Psoas muscle (tissue), 8 donors: ENCODE results near the gene LAMA1. TPM values are rescaled to one million over a fixed set of nuclear protein-coding genes. Genes with fewer than 3 reads are reported as not detected.
"Not testable (repeated sequence)": the region's sequence is repeated elsewhere in the genome, so short reads cannot be mapped to it uniquely, and the experiment has no call there.

Experiments
- ATAC-seq, 4 donors: fragments of 200-7000 bp; cut with Tn5 transposase; one replicate each; pipeline ENCODE4 v1.9.1; 2020; ENCODE audit warnings: moderate library complexity in 3 of 4, mild to moderate bottlenecking in 2 of 4
- DNase-seq, 2 donors: peaks; one replicate each; pipeline ENCODE4 v3.0.0-alpha.2; 2020
- H3K27ac ChIP-seq: fragments of 200-600 bp; one replicate; pipeline ENCODE4 v1.8.0; 2022
- H3K27me3 ChIP-seq, 3 donors: fragments of 200-600 bp in 1 of 3; one replicate each; pipeline versions ENCODE4 v1.6.1 to v1.8.0; 2013 to 2022; ENCODE audit warnings: low read length in 2 of 3, mild to moderate bottlenecking in 2 of 3, moderate library complexity in 1 of 3; ENCODE audit not compliant: insufficient read depth in 3 of 3
- H3K36me3 ChIP-seq, 2 donors: fragments of 200-600 bp in 1 of 2; one replicate each; pipeline versions ENCODE4 v1.6.1 to v1.8.0; 2013 to 2022; ENCODE audit warnings: low read depth in 1 of 2, mild to moderate bottlenecking in 1 of 2, moderate library complexity in 1 of 2; ENCODE audit not compliant: insufficient read depth in 1 of 2
- H3K4me1 ChIP-seq: fragments of 200-600 bp; one replicate; pipeline ENCODE4 v1.8.0; 2022
- H3K4me3 ChIP-seq: fragments of 200-600 bp; one replicate; pipeline ENCODE4 v1.8.0; 2022; ENCODE audit warnings: mild to moderate bottlenecking
- H3K9me3 ChIP-seq: fragments of 200-600 bp; one replicate; pipeline ENCODE4 v1.8.0; 2022
- WGBS, 3 donors: extraction: QIAGEN DNeasy Blood & Tissue Kit; methylation state at CpG; one replicate each; pipeline versions ENCODE4 v1.1.6 to v1.1.7; 2013; 5-methylcytosine and 5-hydroxymethylcytosine counted together
- intact Hi-C, 2 donors: fragments of 100-400 bp; cut with DNase I; formaldehyde crosslinking; loops; one replicate each; pipeline versions ENCODE4 v1.11.0 to v1.14.2; 2022
- polyA plus RNA-seq, 3 donors: library from polyadenylated mRNA; stranded (reverse); fragments of 200-250 nt; gene quantifications; one replicate each; pipeline ENCODE4 v1.2.3, GENCODE V29; 2013
- total RNA-seq, 4 donors: library from RNA; stranded (reverse); fragmentation: NEBNext Ultra II Directional in 2 of 4; extraction: Animal tissue kit (Norgen Biotek cat#: 25700) in 2 of 4; gene quantifications; one replicate each; pipeline versions ENCODE4 v1.2.1 to v1.2.4, GENCODE V29; 2021 to 2023
- TF ChIP-seq, protein P1 (sequence below): fragments of 200-600 bp; IDR thresholded peaks from one replicate; pipeline ENCODE4 v1.8.0; 2022; ENCODE audit warnings: antibody characterized with exemption
- donor health status: healthy with polysubstance abuse.
- donor health status: DM: no; HTN: no; CAD: no; lungs with moderate emphysema.
- donor health status: Bipolar disorder and iron deficiency.
- donor health status: healthy.
- donor health status: DM: yes; HTN: yes; CAD: no.
- donor health status: DM: no; HTN: no; CAD: no.
- donor health status: DM: no; HTN: no; CAD: no.
- donor health status: DM: yes; HTN: yes; CAD: no.

Gene LAMA1
- total and polyA plus RNA-seq, 7 donors, result 0.04 to 2.6 (median 0.11) TPM; not detected in 1

DNA sequence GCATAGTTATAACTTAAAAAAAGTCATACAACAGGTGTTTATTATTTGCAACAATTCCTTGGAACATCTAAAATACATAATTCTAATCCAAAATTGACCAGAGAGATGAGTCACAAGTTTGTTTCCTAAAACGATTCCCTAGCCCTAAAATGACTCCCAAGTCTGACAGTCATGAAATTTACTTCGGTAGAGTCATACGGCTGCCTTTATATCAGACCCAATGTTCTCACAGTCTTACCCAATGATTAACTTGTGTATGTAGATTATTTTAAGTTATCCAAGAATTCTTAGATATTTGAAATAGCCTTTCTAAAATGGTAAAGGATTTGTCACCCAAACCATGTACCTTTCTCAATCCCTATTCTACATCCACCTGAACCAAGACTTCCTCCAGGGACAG is 174.9 kb downstream of the LAMA1 start:
- intact Hi-C loops, result no loop called here
- ATAC-seq, result no peak

GRCh38 chr18:6941996-6942395 is 175.6 kb downstream of the LAMA1 start:
- Histone ChIP-seq H3K27ac (no peak overlapping the region), H3K27me3 (peaks cover 0 to 7% (median 0%) of the 10 kb centered on the region in 3 donors), H3K4me1 (no peaks in the 10 kb centered on the region), H3K4me3 (no peak overlapping the region), H3K9me3 (no peaks in the 10 kb centered on the region), H3K36me3 (no peaks in the 10 kb centered on the region)
- DNase-seq (no peak), ATAC-seq (no peak)
- WGBS, 3 donors, result 15 to 28% (median 19%) methylated on average over 11 of the region's 11 CpGs
- TF ChIP-seq, protein P1, sequence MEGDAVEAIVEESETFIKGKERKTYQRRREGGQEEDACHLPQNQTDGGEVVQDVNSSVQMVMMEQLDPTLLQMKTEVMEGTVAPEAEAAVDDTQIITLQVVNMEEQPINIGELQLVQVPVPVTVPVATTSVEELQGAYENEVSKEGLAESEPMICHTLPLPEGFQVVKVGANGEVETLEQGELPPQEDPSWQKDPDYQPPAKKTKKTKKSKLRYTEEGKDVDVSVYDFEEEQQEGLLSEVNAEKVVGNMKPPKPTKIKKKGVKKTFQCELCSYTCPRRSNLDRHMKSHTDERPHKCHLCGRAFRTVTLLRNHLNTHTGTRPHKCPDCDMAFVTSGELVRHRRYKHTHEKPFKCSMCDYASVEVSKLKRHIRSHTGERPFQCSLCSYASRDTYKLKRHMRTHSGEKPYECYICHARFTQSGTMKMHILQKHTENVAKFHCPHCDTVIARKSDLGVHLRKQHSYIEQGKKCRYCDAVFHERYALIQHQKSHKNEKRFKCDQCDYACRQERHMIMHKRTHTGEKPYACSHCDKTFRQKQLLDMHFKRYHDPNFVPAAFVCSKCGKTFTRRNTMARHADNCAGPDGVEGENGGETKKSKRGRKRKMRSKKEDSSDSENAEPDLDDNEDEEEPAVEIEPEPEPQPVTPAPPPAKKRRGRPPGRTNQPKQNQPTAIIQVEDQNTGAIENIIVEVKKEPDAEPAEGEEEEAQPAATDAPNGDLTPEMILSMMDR, result no peak
- intact Hi-C loops, result no loop called here

More for the DNA sequence above, 174.9 kb downstream of the LAMA1 start:
- no peaks in the 10 kb centered on the region for H3K36me3 ChIP-seq
- H3K4me1 ChIP-seq, result no peaks in the 10 kb centered on the region
- TF ChIP-seq, protein P1, result no peak
- no peak overlapping the region for H3K4me3 ChIP-seq
- 74 to 82% (median 81%) methylated on average over 3 of the region's 3 CpGs for WGBS, 3 donors
- H3K27me3 ChIP-seq, result peaks cover 0 to 7% (median 1%) of the 10 kb centered on the region in 3 donors
- no peak overlapping the region for H3K27ac ChIP-seq
- H3K9me3 ChIP-seq, result no peaks in the 10 kb centered on the region
- no peak for DNase-seq

DNA sequence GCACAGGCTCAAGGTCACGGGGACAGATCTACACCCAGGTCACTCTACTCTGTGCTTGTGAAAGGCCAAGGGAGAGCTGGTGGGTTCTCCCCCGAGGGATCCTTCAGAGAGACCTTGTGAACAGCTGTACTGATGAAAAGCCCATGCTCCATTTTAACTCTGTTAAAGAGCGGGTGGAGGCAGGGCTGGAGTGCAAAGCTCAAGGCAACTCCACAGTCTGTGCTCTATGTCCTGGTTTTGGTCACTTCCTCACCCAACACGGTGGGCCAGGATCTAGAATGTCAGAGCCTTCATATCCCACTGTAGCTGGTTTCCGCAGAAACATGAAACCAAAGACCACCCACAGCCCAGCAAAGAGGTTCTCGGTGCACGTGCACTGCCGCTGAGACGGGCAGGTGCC is 177.1 kb downstream of the LAMA1 start:
- H3K27me3 ChIP-seq, result peaks cover 0 to 5% (median 0%) of the 10 kb centered on the region in 3 donors
- no peak overlapping the region for H3K27ac ChIP-seq
- no peak overlapping the region for H3K4me3 ChIP-seq
- TF ChIP-seq, protein P1, result no peak
- DNase-seq, result no peak
- intact Hi-C loops, result no loop called here
- H3K36me3 ChIP-seq, result no peaks in the 10 kb centered on the region
- 52 to 61% (median 54%) methylated on average over 9 of the region's 9 CpGs for WGBS, 3 donors
- no peaks in the 10 kb centered on the region for H3K9me3 ChIP-seq
- no peaks in the 10 kb centered on the region for H3K4me1 ChIP-seq
- ATAC-seq, result no peak

GRCh38 chr18:6939972-6940371 is 177.6 kb downstream of the LAMA1 start:
- intact Hi-C loops, result no loop called here
- Histone ChIP-seq H3K36me3 (no peaks in the 10 kb centered on the region), H3K4me3 (no peak overlapping the region), H3K27ac (no peak overlapping the region), H3K27me3 (peaks cover 0 to 5% (median 0%) of the 10 kb centered on the region in 3 donors), H3K9me3 (no peaks in the 10 kb centered on the region), H3K4me1 (no peaks in the 10 kb centered on the region)
- TF ChIP-seq, protein P1, result no peak
- ATAC-seq, result no peak
- 74 to 92% (median 89%) methylated on average over 4 of the region's 4 CpGs for WGBS, 3 donors
- no peak for DNase-seq

GRCh38 chr18:6938403-6938802 is 179.2 kb downstream of the LAMA1 start:
- H3K9me3 ChIP-seq, DNase-seq, H3K4me1 ChIP-seq, intact Hi-C loops, H3K27me3 ChIP-seq, ATAC-seq, H3K27ac ChIP-seq, H3K36me3 ChIP-seq, H3K4me3 ChIP-seq: not testable (repeated sequence)
- 66 to 75% (median 74%) methylated on average over 2 of the region's 2 CpGs for WGBS, 3 donors
